Limb (tissue), 2 donors: ENCODE results near the gene ADCY2.
A peak's percentile ranks its signal among the peaks of the same experiment; 100 is the strongest.

Source experiments
- DNase-seq, 2 donors: peaks; one replicate each; pipeline ENCODE4 v3.0.0-alpha.2; 2016; ENCODE audit errors: extremely low spot score in 2 of 2

ADCY2 gene

DNA sequence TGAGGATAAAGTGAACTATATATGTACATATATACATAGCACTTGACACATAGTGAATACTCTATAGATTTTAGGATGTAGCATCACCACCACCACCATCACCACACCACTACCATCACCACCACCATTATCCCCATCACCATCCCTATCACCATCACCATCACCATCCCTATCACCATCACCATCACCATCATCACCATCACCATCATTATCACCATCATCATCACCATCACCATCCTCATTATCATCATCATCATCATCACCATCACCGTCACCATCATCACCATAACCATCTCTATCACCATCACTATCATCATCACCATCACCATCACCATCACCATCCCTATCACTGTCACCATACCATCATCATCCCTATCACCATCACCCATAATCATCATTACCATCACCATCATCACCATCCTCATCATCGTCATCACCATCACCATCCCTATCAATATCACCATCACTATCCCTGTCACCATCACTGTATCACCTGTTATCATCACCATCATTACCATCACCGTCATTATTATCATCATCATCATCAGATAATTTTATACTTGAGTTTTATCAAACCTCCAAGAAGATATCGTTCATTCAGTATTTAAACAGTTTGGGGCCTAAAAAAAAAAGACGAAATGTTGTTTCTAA lies 345.6 kb downstream of the ADCY2 start:
- no peak for DNase-seq

DNA sequence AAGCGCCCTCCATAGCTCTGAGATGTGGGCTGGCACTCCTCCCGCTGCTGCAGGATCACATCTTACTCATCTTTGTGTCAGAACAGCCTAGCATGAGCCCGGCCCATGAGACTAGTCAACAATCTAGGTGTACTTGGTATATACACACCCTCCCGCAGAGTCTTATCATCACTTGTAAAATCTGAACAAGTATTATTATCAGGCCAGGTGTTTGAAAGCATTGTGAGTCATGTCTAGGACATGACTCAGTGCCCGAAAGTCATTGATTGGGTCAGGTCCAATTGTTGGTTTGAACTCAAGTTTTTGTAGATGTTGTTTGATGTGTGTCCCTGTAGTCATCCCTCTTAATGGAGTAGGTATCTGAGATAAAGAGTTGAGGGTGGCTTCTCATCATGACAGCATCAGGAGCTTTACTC lies 346.3 kb downstream of the ADCY2 start:
- no peak for DNase-seq

DNA sequence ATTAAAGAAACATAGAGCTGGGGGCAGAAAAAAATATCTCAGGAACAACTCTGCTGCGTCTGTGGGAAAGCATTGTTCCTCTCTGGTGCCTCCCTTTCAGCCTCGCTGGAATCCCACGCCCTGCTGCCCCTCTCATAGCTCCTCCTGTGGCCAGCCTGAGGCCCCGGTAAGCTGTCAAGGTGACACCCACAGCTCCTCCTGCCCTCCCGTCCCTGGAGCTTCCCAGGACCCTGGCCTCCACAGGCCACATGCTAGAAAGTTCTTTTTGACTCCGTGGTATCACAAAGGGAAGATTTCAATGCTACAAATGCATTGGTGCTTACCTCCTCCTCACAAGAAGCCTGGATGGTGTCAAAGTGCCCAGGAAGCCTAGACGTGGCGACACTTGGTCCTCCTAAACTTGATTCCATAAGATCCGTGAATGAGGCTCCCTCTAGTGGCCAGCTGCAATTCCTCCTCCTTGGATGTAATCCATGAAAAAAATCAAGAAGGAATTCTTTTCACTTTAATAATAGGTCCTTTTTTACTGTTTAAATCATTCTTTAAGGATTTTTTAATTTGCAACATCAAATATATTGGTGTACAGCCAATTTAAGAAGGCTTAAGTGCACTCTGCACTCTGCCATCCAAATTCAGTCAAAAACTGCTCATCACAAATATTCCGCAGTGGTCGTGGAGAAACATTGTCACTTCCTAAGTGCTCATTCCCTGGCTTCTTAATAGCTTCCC lies 350.1 kb downstream of the ADCY2 start:
- peak; percentile 79 to 82 for DNase-seq

DNA sequence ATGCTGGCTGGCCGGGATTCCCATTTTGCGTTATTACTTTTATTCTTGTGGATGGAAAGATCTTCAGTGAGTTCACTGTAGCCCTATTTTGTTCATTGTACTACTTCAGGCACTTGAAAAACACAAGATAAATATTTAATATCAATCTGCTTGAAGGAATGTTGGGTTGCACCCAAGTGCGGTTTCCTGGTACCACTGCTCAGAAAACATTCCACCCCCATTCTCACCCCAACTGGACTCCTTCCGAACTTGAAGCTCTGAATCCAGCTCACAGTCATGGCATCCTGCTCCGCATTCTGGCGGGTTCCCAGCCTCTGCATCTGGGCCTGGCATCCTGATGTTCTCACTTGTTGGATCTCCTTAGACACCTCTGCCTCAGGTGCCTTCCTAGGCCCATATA lies 351.8 kb downstream of the ADCY2 start:
- DNase-seq, result no peak

- no peak for DNase-seq
Measured at GRCh38 chr5:7749626-7750025, 353.7 kb downstream of the ADCY2 start.

- no peak for DNase-seq
Measured at GRCh38 chr5:7751874-7752273, 355.9 kb downstream of the ADCY2 start.

DNA sequence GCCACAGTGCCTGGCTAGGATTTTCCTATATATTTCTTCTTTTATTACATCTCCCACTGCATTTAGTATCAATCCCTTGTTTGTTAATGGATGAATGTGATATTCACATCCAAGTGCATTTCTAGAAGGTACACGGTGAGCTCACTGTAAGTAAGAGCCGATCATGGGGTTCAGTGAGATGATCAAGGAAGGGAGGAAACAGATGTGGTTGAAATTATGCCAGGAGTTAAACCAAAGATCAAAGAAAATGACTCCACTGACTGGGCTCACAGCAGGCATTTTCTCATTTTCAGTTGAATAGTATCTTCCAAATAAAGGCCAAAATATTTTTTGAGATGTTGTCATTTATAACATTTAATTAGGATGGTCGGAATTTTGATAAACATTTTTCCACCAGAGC lies 357.2 kb downstream of the ADCY2 start:
- DNase-seq, result no peak

DNA sequence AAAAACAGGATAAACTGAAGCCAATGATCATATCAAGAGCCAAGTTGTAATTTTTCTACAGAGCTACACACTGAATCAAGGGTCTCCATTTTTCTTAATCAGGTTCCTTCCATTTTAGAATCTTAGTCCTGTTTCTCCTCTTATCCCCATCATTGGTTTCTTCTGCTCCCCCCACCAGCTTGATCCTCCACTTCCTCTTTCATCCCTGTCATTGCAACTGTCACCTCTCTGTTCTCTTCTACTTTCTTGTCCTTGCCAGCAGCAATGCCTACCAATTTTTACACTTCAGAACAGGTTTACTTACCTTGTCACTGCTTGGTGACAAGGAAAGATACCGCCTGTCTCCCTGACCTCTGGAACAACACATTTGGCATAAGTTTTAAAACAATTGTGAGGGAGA lies 357.7 kb downstream of the ADCY2 start:
- no peak for DNase-seq

GRCh38 chr5:7754490-7754889 lies 358.6 kb downstream of the ADCY2 start:
- DNase-seq, result no peak

- DNase-seq, result peak; percentile 38 to 79
Measured at GRCh38 chr5:7754997-7755596, 359.2 kb downstream of the ADCY2 start.

DNA sequence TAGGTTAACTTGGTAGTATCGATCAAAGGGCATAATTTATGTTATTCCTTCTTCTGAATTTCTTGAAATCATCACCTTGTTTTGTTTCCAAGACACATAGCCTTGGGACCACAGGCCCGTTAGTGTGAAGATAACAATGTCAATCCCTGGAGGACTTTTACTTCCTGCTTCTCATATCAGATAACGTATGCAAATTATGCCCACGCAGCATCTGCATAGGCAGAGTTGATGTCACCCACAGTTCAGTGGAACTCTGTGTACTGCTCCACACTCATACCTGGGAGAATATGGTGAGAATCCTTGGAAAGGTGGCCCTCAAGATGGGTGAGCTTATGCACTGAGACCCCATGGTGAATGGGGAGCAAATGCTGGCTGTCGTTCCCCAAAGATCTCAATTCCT lies 360.0 kb downstream of the ADCY2 start:
- DNase-seq, result no peak

GRCh38 chr5:7756453-7756852 lies 360.5 kb downstream of the ADCY2 start:
- no peak for DNase-seq

- no peak for DNase-seq
Measured at GRCh38 chr5:7759257-7759871, 363.4 kb downstream of the ADCY2 start.

GRCh38 chr5:7759951-7760580 lies 364.1 kb downstream of the ADCY2 start:
- no peak for DNase-seq

DNA sequence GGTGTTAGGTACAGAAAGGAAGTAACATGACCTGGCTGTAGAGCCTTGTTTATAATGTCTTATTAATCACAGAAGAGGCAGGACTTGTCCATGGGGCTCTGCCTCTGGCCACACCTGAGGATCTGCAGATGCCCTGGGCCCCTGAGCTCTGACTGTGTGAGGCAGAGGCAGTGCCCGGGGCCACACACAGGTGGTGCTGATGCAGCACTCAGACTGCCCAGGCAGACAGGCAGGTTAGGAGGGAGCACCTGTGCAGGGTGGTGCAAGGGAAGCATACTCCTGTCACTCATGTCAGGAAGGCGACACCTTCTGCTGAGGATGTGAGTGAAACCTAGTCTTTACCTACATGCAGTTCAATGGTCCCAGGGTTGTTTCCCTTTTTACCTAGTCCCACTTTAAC lies 366.3 kb downstream of the ADCY2 start:
- no peak for DNase-seq

DNA sequence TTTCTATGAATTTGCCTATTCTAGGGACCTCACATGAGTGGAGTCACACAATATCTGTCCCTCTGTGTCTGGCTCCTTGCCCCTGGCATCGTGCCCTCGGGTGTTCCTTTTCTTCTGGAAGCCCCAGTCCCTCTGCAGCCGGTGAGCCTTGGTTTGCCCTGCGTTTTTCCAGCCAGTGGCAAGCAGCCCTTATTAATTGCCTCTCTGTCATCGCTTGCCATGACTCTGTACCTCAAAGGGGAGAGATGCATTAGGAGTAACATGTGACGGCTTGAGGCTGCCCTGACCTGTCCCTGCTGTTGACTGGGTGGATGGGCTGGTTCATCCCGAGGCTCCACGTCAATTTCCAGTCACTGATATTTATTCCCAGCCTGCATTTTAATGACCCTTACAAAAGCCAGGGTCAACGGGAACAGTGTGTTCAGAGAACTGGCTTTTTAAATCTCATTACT lies 367.7 kb downstream of the ADCY2 start:
- DNase-seq, result peak in 1 of 2 donors; percentile 53

DNA sequence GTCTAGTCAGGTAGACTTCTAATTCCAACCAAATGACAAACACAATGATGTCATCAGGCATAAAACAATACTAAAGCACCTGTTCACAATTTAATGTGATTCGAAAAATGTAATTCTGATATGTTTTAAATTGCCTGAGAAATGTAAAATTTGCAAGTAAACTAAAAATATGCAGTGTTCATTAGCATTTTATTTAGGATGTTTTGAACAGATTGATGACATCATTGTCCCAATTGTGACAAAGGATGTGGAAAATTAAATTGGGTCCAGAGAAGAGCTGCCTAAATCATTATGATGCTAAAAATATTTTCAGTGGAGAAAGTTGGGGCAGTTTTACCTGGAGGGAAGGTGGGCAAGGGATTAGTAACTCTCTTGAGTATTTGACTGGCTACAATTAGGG lies 368.5 kb downstream of the ADCY2 start:
- DNase-seq, result no peak

DNA sequence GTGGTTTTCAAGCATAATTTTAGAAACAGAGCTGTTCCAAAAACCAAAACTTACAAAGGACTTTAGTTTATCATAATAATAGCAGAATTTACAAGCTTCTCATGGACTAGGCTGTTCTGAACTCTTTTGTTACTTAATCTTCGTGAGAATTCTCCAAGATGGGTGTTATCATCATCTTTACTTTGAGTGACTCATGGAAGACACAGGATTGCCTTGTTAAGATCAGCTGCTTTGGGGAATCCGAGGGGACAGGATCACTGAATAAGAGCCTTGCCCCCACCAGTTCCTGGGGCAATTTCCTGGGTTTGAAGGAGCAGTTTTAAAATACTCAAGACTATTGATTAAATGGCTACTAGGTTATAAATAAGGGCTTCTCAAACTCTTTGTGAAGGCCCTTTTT lies 374.5 kb downstream of the ADCY2 start:
- no peak for DNase-seq

- DNase-seq, result no peak
Measured at GRCh38 chr5:7772141-7772540, 376.2 kb downstream of the ADCY2 start.

DNA sequence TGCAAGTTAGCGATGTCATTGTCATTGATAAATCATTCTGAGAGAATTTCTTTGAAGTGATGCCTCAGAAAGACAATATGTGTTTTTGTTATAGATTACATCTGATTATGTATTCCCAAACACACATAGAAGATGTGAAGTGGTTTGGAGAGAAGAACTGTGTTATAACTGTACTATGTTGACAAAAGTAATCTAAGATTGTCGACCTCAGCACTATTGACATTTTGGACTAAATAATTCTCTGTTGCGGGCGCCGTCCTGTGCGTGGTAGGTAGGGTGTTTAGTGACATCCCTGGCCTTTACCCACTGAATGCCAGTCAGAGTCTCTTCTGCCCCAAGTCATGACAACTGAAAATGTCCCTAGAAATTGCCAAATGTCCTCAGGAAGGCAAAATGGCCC lies 377.2 kb downstream of the ADCY2 start:
- no peak for DNase-seq

GRCh38 chr5:7776442-7776841 lies 380.5 kb downstream of the ADCY2 start:
- DNase-seq, result no peak
